Measurements from ENCODE around the gene THOC6. TPM values are rescaled to one million over a fixed set of nuclear protein-coding genes. Genes with fewer than 3 reads are reported as not detected.

The THOC6 gene
- total RNA-seq, 2 experiments from 2014 or later, result 33.6 to 36.0 TPM

DNA sequence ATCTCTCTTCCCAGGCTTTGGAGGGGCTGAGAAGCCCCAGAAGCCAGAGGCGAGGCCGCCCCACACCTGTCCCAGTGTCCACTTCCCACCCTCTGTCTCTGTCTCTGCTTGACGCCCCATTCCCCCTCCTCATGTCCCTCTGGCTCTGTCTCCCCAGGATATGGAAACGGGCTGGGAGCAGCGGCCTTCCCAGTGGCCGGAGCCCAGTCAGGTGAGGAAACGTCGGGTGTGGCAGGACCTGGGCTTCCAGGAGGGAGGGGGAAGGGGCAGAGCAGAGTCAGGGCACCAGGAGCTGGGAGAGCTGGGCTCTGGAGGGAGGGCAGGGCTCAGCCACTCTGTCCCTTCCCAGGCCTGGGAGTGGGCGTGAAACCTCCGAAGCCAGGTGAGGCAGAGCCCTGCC, 32.9 kb upstream of the THOC6 start:
- no peaks in the 10 kb centered on the region for H3K9me3 ChIP-seq (ENCODE audit: low read length)
- H3K36me3 ChIP-seq (ENCODE audit: insufficient read depth, low read length), result no peaks in the 10 kb centered on the region
- ChIA-PET POLR2A (no interaction called here), CTCF (ENCODE audit: unreplicated experiment) (no interaction called here)
- no peak overlapping the region for H3K4me2 ChIP-seq (ENCODE audit: low read length)
- no peaks in the 10 kb centered on the region for H3K79me2 ChIP-seq (ENCODE audit: insufficient read depth, low read depth, low read length)
- no peak for DNase-seq (ENCODE audit: low spot score)
- H4K20me1 ChIP-seq (ENCODE audit: insufficient read depth, low read length), result no peaks in the 10 kb centered on the region
- TF ChIP-seq EZH2phosphoT487 (IDR thresholded peaks at IDR 0.05; ENCODE audit: borderline replicate concordance, low read depth, low read length), result no peak
- TF ChIP-seq, protein P1, sequence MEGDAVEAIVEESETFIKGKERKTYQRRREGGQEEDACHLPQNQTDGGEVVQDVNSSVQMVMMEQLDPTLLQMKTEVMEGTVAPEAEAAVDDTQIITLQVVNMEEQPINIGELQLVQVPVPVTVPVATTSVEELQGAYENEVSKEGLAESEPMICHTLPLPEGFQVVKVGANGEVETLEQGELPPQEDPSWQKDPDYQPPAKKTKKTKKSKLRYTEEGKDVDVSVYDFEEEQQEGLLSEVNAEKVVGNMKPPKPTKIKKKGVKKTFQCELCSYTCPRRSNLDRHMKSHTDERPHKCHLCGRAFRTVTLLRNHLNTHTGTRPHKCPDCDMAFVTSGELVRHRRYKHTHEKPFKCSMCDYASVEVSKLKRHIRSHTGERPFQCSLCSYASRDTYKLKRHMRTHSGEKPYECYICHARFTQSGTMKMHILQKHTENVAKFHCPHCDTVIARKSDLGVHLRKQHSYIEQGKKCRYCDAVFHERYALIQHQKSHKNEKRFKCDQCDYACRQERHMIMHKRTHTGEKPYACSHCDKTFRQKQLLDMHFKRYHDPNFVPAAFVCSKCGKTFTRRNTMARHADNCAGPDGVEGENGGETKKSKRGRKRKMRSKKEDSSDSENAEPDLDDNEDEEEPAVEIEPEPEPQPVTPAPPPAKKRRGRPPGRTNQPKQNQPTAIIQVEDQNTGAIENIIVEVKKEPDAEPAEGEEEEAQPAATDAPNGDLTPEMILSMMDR (conservative IDR thresholded peaks at IDR 0.05; ENCODE audit: low read length), result no peak
- no peak overlapping the region for H3K27ac ChIP-seq (ENCODE audit: low read depth, low read length, poor library complexity, severe bottlenecking)
- H2AFZ ChIP-seq (ENCODE audit: low read length), result no peak overlapping the region
- no peak overlapping the region for H3K4me3 ChIP-seq (ENCODE audit: low read depth, low read length, poor library complexity, severe bottlenecking)
- no TSS peak for BruUV-seq (replicated peaks)
- H3K9me2 ChIP-seq (ENCODE audit: insufficient read depth, low read length), result no peaks in the 10 kb centered on the region
- no peaks in the 10 kb centered on the region for H3K4me1 ChIP-seq (ENCODE audit: insufficient read depth, low read length, poor library complexity, severe bottlenecking)
- intact Hi-C loops (cut with micrococcal nuclease; ENCODE audit: unreplicated experiment), result no loop called here

DNA sequence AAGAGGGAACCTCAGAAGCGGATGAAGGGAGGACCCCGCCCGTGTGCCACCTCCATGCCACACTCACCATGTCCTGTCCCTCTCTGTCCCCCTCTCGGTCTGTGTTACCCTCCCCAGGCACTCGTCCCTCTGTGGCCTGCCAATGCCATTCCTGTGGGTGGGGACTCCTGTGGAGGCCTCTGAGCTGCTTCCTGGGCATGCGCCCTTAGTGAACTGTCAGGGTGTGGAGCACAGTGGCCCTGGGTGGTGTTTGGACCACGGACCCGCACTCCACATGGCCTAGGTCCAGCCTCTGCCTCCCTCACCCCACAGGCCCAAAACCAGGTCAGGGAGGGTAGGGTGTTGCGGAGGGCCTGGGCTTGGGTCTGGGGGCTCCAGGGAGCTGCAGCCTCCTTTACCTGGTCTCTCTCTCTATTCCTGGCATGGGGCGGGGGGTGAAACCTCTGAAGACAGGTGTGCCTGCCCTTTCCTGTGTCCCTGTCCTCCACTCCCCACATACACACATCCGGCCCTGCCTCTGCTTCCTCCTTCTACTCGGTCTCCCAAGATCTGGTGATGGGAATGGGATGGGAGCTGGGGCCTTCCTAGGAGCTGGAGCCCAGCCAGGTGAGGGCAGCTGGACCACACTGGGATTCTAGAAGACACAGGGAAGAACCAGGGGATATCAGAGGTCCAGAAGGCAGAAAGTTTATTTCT, 32.1 kb upstream of the THOC6 start:
- Histone ChIP-seq H3K9me2 (ENCODE audit: insufficient read depth, low read length) (no peaks in the 10 kb centered on the region), H3K27ac (ENCODE audit: low read depth, low read length, poor library complexity, severe bottlenecking) (no peak overlapping the region), H2AFZ (ENCODE audit: low read length) (no peak overlapping the region), H3K4me2 (ENCODE audit: low read length) (no peak overlapping the region), H4K20me1 (ENCODE audit: insufficient read depth, low read length) (no peaks in the 10 kb centered on the region), H3K9me3 (ENCODE audit: low read length) (no peaks in the 10 kb centered on the region), H3K79me2 (ENCODE audit: insufficient read depth, low read depth, low read length) (no peaks in the 10 kb centered on the region), H3K4me3 (ENCODE audit: low read depth, low read length, poor library complexity, severe bottlenecking) (no peak overlapping the region), H3K36me3 (ENCODE audit: insufficient read depth, low read length) (no peaks in the 10 kb centered on the region), H3K4me1 (ENCODE audit: insufficient read depth, low read length, poor library complexity, severe bottlenecking) (no peaks in the 10 kb centered on the region)
- intact Hi-C loops (cut with micrococcal nuclease; ENCODE audit: unreplicated experiment), result no loop called here
- BruUV-seq (replicated peaks), result no TSS peak
- TF ChIP-seq, protein P1 (conservative IDR thresholded peaks at IDR 0.05; ENCODE audit: low read length), result no peak
- no peak for TF ChIP-seq EZH2phosphoT487 (IDR thresholded peaks at IDR 0.05; ENCODE audit: borderline replicate concordance, low read depth, low read length)
- ChIA-PET POLR2A (no interaction called here), CTCF (ENCODE audit: unreplicated experiment) (no interaction called here)
- DNase-seq (ENCODE audit: low spot score), result no peak

DNA sequence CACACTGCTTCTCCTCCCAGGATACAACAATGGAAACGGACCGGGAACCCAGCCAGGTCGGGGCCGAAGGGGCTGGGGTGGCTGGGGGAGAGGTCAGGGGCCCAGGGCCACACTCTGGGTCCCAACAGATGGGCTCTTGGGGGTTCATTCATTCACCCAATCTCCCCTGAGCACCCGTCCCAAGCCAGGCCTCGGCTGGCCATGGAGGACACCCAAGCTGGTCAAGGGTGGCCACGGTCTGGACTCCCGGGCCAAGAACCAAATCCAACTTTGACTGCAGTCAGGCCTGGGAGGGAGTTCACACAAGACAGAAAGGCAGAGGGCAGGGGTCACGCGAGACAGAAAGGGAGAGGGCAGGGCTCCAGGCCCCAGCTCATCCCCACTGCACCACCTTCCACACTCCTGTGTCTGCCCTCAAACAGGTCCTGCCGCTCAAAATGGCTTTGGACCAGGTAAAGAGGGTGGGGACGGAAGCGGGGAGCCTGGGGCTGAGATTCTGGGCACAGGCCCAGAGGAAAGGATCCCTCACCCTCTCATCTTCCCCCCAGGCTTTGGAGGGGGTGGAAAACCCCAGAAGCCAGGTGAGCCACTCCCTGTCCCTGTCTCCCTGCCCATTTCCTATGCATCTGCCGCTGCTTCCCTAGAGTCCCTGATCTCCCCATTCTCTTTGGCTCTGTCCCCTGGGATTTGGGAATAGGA, 31.3 kb upstream of the THOC6 start:
- H3K9me3 ChIP-seq (ENCODE audit: low read length), result no peaks in the 10 kb centered on the region
- no TSS peak for BruUV-seq (replicated peaks)
- intact Hi-C loops (cut with micrococcal nuclease; ENCODE audit: unreplicated experiment), result no loop called here

More for the DNA sequence above, 31.3 kb upstream of the THOC6 start:
- H3K9me2 ChIP-seq (ENCODE audit: insufficient read depth, low read length), result no peaks in the 10 kb centered on the region
- no peaks in the 10 kb centered on the region for H4K20me1 ChIP-seq (ENCODE audit: insufficient read depth, low read length)
- H3K79me2 ChIP-seq (ENCODE audit: insufficient read depth, low read depth, low read length), result no peaks in the 10 kb centered on the region
- no peak for TF ChIP-seq EZH2phosphoT487 (IDR thresholded peaks at IDR 0.05; ENCODE audit: borderline replicate concordance, low read depth, low read length)
- TF ChIP-seq, protein P1 (conservative IDR thresholded peaks at IDR 0.05; ENCODE audit: low read length), result no peak
- no peak overlapping the region for H3K27ac ChIP-seq (ENCODE audit: low read depth, low read length, poor library complexity, severe bottlenecking)
- H2AFZ ChIP-seq (ENCODE audit: low read length), result no peak overlapping the region
- no peaks in the 10 kb centered on the region for H3K4me1 ChIP-seq (ENCODE audit: insufficient read depth, low read length, poor library complexity, severe bottlenecking)
- ChIA-PET CTCF (ENCODE audit: unreplicated experiment) (no interaction called here), POLR2A (no interaction called here)
- no peak overlapping the region for H3K4me3 ChIP-seq (ENCODE audit: low read depth, low read length, poor library complexity, severe bottlenecking)
- H3K36me3 ChIP-seq (ENCODE audit: insufficient read depth, low read length), result no peaks in the 10 kb centered on the region
- no peak overlapping the region for H3K4me2 ChIP-seq (ENCODE audit: low read length)
- DNase-seq (ENCODE audit: low spot score), result no peak

Data from OCI-LY7 (cell line).